Measurements from ENCODE around the gene SH3BP5L. TPM values are rescaled to one million over a fixed set of nuclear protein-coding genes. Genes with fewer than 3 reads are reported as not detected.
A peak's percentile ranks its signal among the peaks of the same experiment; 100 is the strongest.

Gene SH3BP5L
- total and polyA plus RNA-seq, 2 of the 13 experiments (the other 11 are each of a cell fraction or from before 2014, with no cell fraction given) = 10.3 to 14.9 TPM

DNA sequence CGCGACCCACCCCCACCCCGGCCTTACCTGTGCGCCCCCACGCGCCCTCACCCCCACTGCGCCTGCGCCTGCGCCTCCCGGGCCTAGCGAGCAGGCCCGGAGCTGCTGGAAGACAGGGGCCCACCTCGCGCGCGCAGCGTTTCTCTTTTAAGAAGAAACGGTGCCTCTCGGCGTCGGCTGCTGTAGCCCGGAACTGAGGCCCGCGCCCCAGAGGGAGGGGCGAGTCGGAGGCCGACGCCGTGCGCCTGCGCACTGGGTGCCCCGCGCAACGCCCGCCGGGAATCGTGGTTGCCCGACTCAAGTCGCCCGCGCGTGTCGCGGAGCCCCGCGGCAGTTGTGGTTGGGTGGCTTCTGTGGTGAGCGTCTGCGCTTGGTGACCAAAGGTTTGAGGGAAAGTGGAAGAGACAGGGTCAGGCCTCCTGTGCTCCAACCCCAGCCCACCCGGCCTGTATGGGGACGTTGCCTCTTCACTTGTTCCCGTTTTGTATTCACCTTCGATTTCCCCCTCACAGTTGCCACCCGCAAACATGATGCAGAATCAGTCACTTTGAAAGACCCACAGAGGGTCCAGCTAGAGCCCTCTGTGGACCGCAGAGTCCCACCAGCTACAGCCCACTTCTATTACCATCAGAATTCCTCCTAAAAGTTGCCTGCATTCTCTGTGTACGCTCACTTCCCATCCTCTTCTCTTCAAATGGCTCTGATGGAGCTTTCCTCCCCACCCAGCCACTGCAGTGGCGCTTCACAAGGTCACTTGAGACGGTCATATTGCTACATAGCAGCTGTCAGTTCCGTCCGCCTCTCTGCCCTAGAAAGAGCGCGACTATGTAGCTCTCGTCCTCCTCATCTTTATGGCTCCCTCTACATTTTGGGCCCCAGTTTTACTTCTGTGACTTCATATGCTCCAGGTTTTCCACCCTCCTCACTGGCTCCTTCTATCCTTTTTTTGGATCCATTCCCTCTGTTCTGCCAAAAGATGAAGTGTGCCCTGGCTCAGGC is 33.5 kb upstream of the SH3BP5L start, which contains the start of gene ZNF692 (continued):
- TF ChIP-seq ZNF333 (CRISPR knock-in tag; IDR thresholded peaks at IDR 0.05; ENCODE audit: borderline replicate concordance) (no peak), ZNF468 (CRISPR knock-in tag; IDR thresholded peaks at IDR 0.05) (no peak), ATF3 (CRISPR knock-in tag; IDR thresholded peaks at IDR 0.05) (no peak), ZNF609 (CRISPR knock-in tag; IDR thresholded peaks at IDR 0.05; ENCODE audit: borderline replicate concordance) (no peak), ZFP41 (CRISPR knock-in tag; IDR thresholded peaks at IDR 0.05; ENCODE audit: borderline replicate concordance) (no peak; the same call in 1 of the 2 replicates), BRCA1 (CRISPR knock-in tag; IDR thresholded peaks at IDR 0.05) (peak; percentile 89; the same call in 1 of the 2 replicates), BORCS8-MEF2B (CRISPR knock-in tag; IDR thresholded peaks at IDR 0.05) (peak; percentile 46), TBX3 (IDR thresholded peaks at IDR 0.05; ENCODE audit: borderline replicate concordance) (no peak), ZBTB7A (CRISPR knock-in tag; IDR thresholded peaks at IDR 0.05) (no peak), NCOA1 (CRISPR knock-in tag; IDR thresholded peaks at IDR 0.05) (peak; percentile 96; the same call in 1 of the 2 replicates), ZNF777 (CRISPR knock-in tag; IDR thresholded peaks at IDR 0.05) (no peak), SCMH1 (CRISPR knock-in tag; IDR thresholded peaks at IDR 0.05; ENCODE audit: borderline replicate concordance) (no peak), SOX5 (CRISPR knock-in tag; IDR thresholded peaks at IDR 0.05; ENCODE audit: borderline replicate concordance) (0 out of 2 replicates have a peak, but pooled peaks have one; percentile 7), HES4 (CRISPR knock-in tag; IDR thresholded peaks at IDR 0.05; ENCODE audit: borderline replicate concordance) (no peak), PHB2 (IDR thresholded peaks at IDR 0.05; ENCODE audit: partially characterized antibody) (no peak)
- TF ChIP-seq, protein P1, sequence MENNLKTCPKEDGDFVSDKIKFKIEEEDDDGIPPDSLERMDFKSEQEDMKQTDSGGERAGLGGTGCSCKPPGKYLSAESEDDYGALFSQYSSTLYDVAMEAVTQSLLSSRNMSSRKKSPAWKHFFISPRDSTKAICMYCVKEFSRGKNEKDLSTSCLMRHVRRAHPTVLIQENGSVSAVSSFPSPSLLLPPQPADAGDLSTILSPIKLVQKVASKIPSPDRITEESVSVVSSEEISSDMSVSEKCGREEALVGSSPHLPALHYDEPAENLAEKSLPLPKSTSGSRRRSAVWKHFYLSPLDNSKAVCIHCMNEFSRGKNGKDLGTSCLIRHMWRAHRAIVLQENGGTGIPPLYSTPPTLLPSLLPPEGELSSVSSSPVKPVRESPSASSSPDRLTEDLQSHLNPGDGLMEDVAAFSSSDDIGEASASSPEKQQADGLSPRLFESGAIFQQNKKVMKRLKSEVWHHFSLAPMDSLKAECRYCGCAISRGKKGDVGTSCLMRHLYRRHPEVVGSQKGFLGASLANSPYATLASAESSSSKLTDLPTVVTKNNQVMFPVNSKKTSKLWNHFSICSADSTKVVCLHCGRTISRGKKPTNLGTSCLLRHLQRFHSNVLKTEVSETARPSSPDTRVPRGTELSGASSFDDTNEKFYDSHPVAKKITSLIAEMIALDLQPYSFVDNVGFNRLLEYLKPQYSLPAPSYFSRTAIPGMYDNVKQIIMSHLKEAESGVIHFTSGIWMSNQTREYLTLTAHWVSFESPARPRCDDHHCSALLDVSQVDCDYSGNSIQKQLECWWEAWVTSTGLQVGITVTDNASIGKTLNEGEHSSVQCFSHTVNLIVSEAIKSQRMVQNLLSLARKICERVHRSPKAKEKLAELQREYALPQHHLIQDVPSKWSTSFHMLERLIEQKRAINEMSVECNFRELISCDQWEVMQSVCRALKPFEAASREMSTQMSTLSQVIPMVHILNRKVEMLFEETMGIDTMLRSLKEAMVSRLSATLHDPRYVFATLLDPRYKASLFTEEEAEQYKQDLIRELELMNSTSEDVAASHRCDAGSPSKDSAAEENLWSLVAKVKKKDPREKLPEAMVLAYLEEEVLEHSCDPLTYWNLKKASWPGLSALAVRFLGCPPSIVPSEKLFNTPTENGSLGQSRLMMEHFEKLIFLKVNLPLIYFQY (CRISPR knock-in tag; IDR thresholded peaks at IDR 0.05; ENCODE audit: borderline replicate concordance) = no peak
- TF ChIP-seq, protein P2, sequence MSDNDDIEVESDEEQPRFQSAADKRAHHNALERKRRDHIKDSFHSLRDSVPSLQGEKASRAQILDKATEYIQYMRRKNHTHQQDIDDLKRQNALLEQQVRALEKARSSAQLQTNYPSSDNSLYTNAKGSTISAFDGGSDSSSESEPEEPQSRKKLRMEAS (IDR thresholded peaks at IDR 0.05) = peak; percentile 95
- TF ChIP-seq, protein P3, sequence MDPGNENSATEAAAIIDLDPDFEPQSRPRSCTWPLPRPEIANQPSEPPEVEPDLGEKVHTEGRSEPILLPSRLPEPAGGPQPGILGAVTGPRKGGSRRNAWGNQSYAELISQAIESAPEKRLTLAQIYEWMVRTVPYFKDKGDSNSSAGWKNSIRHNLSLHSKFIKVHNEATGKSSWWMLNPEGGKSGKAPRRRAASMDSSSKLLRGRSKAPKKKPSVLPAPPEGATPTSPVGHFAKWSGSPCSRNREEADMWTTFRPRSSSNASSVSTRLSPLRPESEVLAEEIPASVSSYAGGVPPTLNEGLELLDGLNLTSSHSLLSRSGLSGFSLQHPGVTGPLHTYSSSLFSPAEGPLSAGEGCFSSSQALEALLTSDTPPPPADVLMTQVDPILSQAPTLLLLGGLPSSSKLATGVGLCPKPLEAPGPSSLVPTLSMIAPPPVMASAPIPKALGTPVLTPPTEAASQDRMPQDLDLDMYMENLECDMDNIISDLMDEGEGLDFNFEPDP (CRISPR knock-in tag; conservative IDR thresholded peaks at IDR 0.05) = no peak
